ENCODE results near the gene GORASP2. TPM values are rescaled to one million over a fixed set of nuclear protein-coding genes. Genes with fewer than 3 reads are reported as not detected.
A peak's percentile ranks its signal among the peaks of the same experiment; 100 is the strongest.

GORASP2 gene
- polyA plus RNA-seq, 3 donors = 34.5 to 51.2 (median 46.5) TPM

GRCh38 chr2:170949415-170949814, 20.4 kb downstream of the GORASP2 start:
- intact Hi-C loops (cut with micrococcal nuclease) = no loop called here
- peaks cover 31 to 38% of the 10 kb centered on the region in 2 donors for H3K36me3 ChIP-seq (replicated peaks in 1 of 2; ENCODE audit: control insufficient read depth in 1 of 2, insufficient read depth in 2 of 2, low read length in 2 of 2)
- TF ChIP-seq CTCF (IDR thresholded peaks at IDR 0.05) = no peak
- no peak for DNase-seq
- Mint-ChIP-seq H3K27me3 (ENCODE audit: low read depth in 3 of 3) (peaks cover 0 to 2% (median 0%) of the 10 kb centered on the region in 3 donors), H3K9me3 (no peaks in the 10 kb centered on the region), H3K36me3 (peaks cover 34 to 38% of the 10 kb centered on the region in 2 donors), H3K4me3 (no peak overlapping the region), H3K27ac (peak overlapping the region in 5 of 7 donors; percentile 37 to 93 (median 50)), H3K4me1 (peaks cover 17% of the 10 kb centered on the region)
- peaks cover 22% of the 10 kb centered on the region for H4K20me1 ChIP-seq (ENCODE audit: insufficient read depth, low read length)
- H2AFZ ChIP-seq (ENCODE audit: insufficient read depth, low read depth, low read length, poor library complexity, severe bottlenecking) = no peak overlapping the region
- peaks cover 14 to 17% of the 10 kb centered on the region in 2 donors for H3K4me1 ChIP-seq (ENCODE audit: control insufficient read depth in 1 of 2, insufficient read depth in 2 of 2, low read length in 2 of 2)
- no peak overlapping the region for H3K9ac ChIP-seq (ENCODE audit: insufficient read depth, low read length, poor library complexity, severe bottlenecking)
- H3K4me3 ChIP-seq (replicated peaks in 1 of 3; ENCODE audit: low read depth in 2 of 3, low read length in 3 of 3) = no peak overlapping the region
- H3K9me3 ChIP-seq (replicated peaks in 1 of 2; ENCODE audit: control insufficient read depth in 1 of 2, insufficient read depth in 1 of 2, low read length in 2 of 2) = no peaks in the 10 kb centered on the region
- H3K27ac ChIP-seq (ENCODE audit: low read depth in 1 of 2, low read length in 2 of 2) = peak overlapping the region in 1 of 2 donors; percentile 50
- no peak overlapping the region for H3K4me2 ChIP-seq (replicated peaks; ENCODE audit: extremely low read depth, low read length, poor library complexity, severe bottlenecking)
- WGBS (ENCODE audit: insufficient coverage) = 96% methylated on average over 5 of the region's 5 CpGs
- peaks cover 50% of the 10 kb centered on the region for H3K79me2 ChIP-seq (ENCODE audit: insufficient read depth, low read length)
- H3K27me3 ChIP-seq (ENCODE audit: control insufficient read depth in 2 of 2, insufficient read depth in 2 of 2, low read length in 2 of 2) = no peaks in the 10 kb centered on the region

GRCh38 chr2:170950221-170950761, 21.2 kb downstream of the GORASP2 start:
- Histone ChIP-seq H3K4me1 (ENCODE audit: control insufficient read depth in 1 of 2, insufficient read depth in 2 of 2, low read length in 2 of 2) (peaks cover 14 to 17% of the 10 kb centered on the region in 2 donors), H3K4me2 (replicated peaks; ENCODE audit: extremely low read depth, low read length, poor library complexity, severe bottlenecking) (peak overlapping the region; percentile 58), H3K27ac (ENCODE audit: low read depth in 1 of 2, low read length in 2 of 2) (peak overlapping the region; percentile 71 to 79), H3K4me3 (replicated peaks in 1 of 3; ENCODE audit: low read depth in 2 of 3, low read length in 3 of 3) (peak overlapping the region in 2 of 3 experiments; percentile 13 to 51), H3K79me2 (ENCODE audit: insufficient read depth, low read length) (peaks cover 41% of the 10 kb centered on the region), H3K9me3 (replicated peaks in 1 of 2; ENCODE audit: control insufficient read depth in 1 of 2, insufficient read depth in 1 of 2, low read length in 2 of 2) (no peaks in the 10 kb centered on the region), H2AFZ (ENCODE audit: insufficient read depth, low read depth, low read length, poor library complexity, severe bottlenecking) (no peak overlapping the region), H3K9ac (ENCODE audit: insufficient read depth, low read length, poor library complexity, severe bottlenecking) (no peak overlapping the region), H4K20me1 (ENCODE audit: insufficient read depth, low read length) (peaks cover 13% of the 10 kb centered on the region), H3K36me3 (replicated peaks in 1 of 2; ENCODE audit: control insufficient read depth in 1 of 2, insufficient read depth in 2 of 2, low read length in 2 of 2) (peaks cover 39 to 47% of the 10 kb centered on the region in 2 donors), H3K27me3 (ENCODE audit: control insufficient read depth in 2 of 2, insufficient read depth in 2 of 2, low read length in 2 of 2) (no peaks in the 10 kb centered on the region)
- Mint-ChIP-seq H3K4me3 (peak overlapping the region; percentile 31 to 75), H3K4me1 (peaks cover 17% of the 10 kb centered on the region), H3K27ac (peak overlapping the region; percentile 90 to 97 (median 94)), H3K36me3 (peaks cover 43 to 47% of the 10 kb centered on the region in 2 donors), H3K27me3 (ENCODE audit: low read depth in 3 of 3) (peaks cover 0 to 2% (median 0%) of the 10 kb centered on the region in 3 donors), H3K9me3 (no peaks in the 10 kb centered on the region)
- intact Hi-C loops (cut with micrococcal nuclease) = no loop called here
- WGBS (ENCODE audit: insufficient coverage) = no CpG with 5 or more reads among the region's 4 CpGs
- no peak for TF ChIP-seq CTCF (IDR thresholded peaks at IDR 0.05)
- DNase-seq = peak; percentile 48 to 65 (median 62)

Data from CD14-positive monocyte (primary cell).